Measurements from ENCODE around the gene EPS8L3. TPM values are rescaled to one million over a fixed set of nuclear protein-coding genes. Genes with fewer than 3 reads are reported as not detected.

EPS8L3 gene
- total and polyA plus RNA-seq, 7 donors, result 1.1 to 212 (median 81.7) TPM; not detected in 2

DNA sequence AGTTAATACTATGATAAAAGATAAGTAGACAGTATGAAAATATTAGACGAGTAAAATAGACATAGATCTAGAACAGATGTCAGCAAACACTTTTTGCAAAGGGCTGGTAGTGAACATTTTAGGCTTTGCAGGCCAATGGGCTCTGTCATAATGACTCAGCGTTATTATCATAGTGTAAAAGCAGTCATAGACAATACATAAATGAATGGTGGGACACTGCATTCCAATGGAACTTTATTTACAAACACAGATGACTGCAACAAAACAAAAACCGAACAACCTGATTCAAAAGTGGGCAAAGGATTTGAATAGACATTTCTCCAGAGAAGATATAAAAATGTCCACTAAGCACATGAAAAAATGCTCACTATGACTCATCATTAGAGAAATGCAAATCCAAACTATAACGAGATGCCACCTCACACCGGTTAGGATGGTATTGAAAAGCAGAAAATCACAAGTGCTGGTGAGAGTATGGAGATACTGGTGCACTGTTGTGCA lies 44.3 kb downstream of the EPS8L3 start:
- DNase-seq, result no peak

GRCh38 chr1:109718495-109718894 lies 45.2 kb downstream of the EPS8L3 start:
- Histone ChIP-seq H3K4me1 (peaks cover 0 to 18% (median 5%) of the 10 kb centered on the region in 4 donors), H3K36me3 (no peaks in the 10 kb centered on the region), H3K9me3 (no peaks in the 10 kb centered on the region), H3K27ac (no peak overlapping the region), H3K27me3 (no peaks in the 10 kb centered on the region), H3K4me3 (no peak overlapping the region)
- DNase-seq, result no peak
- intact Hi-C loops (cut with DNase I), result no loop called here
- TF ChIP-seq POLR2AphosphoS5 (IDR thresholded peaks at IDR 0.05) (no peak), POLR2A (IDR thresholded peaks at IDR 0.05) (no peak), EP300 (IDR thresholded peaks at IDR 0.05) (no peak), CTCF (IDR thresholded peaks at IDR 0.05) (no peak)
- WGBS, 2 donors, result 77 to 87% methylated on average over 2 of the region's 2 CpGs

More for the DNA sequence above, 44.3 kb downstream of the EPS8L3 start:
- no peak for TF ChIP-seq POLR2A (IDR thresholded peaks at IDR 0.05)
- TF ChIP-seq POLR2AphosphoS5 (IDR thresholded peaks at IDR 0.05), result no peak
- TF ChIP-seq EP300 (IDR thresholded peaks at IDR 0.05), result no peak
- TF ChIP-seq CTCF (IDR thresholded peaks at IDR 0.05), result no peak
- 75 to 84% methylated on average over 5 of the region's 5 CpGs for WGBS, 2 donors
- Histone ChIP-seq H3K27me3 (no peaks in the 10 kb centered on the region), H3K4me3 (no peak overlapping the region), H3K4me1 (peaks cover 0 to 25% (median 11%) of the 10 kb centered on the region in 4 donors), H3K9me3 (no peaks in the 10 kb centered on the region), H3K36me3 (no peaks in the 10 kb centered on the region), H3K27ac (no peak overlapping the region)
- intact Hi-C loops (cut with DNase I), result no loop called here

DNA sequence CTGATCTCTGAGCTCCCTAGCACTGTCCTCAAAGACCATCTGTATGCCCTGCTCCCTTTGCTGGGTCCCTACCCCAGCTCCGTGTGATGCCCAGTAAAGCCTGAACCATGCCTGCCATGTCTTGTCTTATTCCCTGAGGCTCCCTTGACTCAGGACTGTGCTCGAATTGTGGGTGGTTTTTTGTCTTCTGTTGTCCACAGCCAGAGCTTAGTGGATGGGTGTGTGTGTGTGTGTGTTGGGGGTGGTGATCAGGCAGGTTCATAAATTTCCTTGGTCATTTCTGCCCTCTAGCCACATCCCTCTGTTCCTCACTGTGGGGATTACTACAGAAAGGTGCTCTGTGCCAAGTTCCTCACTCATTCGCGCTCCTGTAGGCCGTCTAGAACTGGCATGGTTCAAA lies 46.0 kb downstream of the EPS8L3 start:
- no peak for DNase-seq
- TF ChIP-seq CTCF (IDR thresholded peaks at IDR 0.05), result no peak
- Histone ChIP-seq H3K36me3 (no peaks in the 10 kb centered on the region), H3K4me1 (peaks cover 0 to 11% (median under 1%) of the 10 kb centered on the region in 4 donors), H3K27ac (no peak overlapping the region), H3K4me3 (no peak overlapping the region), H3K9me3 (no peaks in the 10 kb centered on the region), H3K27me3 (no peaks in the 10 kb centered on the region)
- 87 to 91% methylated on average over 5 of the region's 5 CpGs for WGBS, 2 donors
- intact Hi-C loops (cut with DNase I), result no loop called here

DNA sequence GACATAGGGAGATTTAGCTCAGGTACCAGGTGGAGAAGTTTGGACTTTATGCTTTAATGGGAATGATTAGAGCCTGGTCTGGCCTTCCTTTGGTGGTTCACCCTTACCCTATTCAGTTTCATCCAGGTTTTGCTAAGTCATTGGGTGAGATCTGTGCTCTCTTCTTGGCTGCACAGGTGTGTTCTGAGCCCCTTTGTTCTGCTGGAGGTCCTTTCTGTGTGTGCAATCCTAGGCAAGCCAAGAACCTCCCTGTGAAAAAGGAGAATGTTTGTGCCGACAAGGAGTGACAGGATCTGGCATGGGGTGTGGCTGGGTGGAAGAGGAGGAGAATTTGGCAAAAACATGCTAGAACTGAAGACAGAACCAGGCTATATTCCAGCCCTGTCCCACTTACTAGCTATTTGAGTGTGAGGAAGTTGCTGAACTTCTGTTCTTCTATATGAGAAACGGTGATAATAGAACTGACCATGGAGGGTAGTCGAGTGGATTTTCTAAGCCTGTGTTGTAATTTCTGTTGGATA lies 47.1 kb downstream of the EPS8L3 start:
- Histone ChIP-seq H3K4me3 (no peak overlapping the region), H3K36me3 (no peaks in the 10 kb centered on the region), H3K27ac (no peak overlapping the region), H3K27me3 (peaks cover 0 to 4% (median 0%) of the 10 kb centered on the region in 3 donors), H3K4me1 (peaks cover 0 to 11% (median 0%) of the 10 kb centered on the region in 4 donors), H3K9me3 (no peaks in the 10 kb centered on the region)
- WGBS, 2 donors, result 76 to 78% methylated on average over 3 of the region's 3 CpGs
- intact Hi-C loops (cut with DNase I), result no loop called here
- TF ChIP-seq CTCF (IDR thresholded peaks at IDR 0.05) (no peak), EP300 (IDR thresholded peaks at IDR 0.05) (no peak), POLR2AphosphoS5 (IDR thresholded peaks at IDR 0.05) (no peak), POLR2A (IDR thresholded peaks at IDR 0.05) (no peak)
- DNase-seq, result no peak

- WGBS, 2 donors, result 94 to 96% methylated on average over 3 of the region's 3 CpGs
- DNase-seq, result no peak
- TF ChIP-seq EP300 (IDR thresholded peaks at IDR 0.05), result no peak
- Histone ChIP-seq H3K9me3 (no peaks in the 10 kb centered on the region), H3K36me3 (no peaks in the 10 kb centered on the region), H3K4me1 (peaks cover 0 to 11% (median 0%) of the 10 kb centered on the region in 4 donors), H3K27ac (no peak overlapping the region), H3K4me3 (no peak overlapping the region), H3K27me3 (peaks cover 0 to 4% (median 0%) of the 10 kb centered on the region in 3 donors)
- intact Hi-C loops (cut with DNase I), result no loop called here
These were observed 47.6 kb downstream of the EPS8L3 start for GRCh38 chr1:109716121-109716520.

Data from sigmoid colon (tissue), 7 donors.